ENCODE data around the gene IFNL3.

DNA sequence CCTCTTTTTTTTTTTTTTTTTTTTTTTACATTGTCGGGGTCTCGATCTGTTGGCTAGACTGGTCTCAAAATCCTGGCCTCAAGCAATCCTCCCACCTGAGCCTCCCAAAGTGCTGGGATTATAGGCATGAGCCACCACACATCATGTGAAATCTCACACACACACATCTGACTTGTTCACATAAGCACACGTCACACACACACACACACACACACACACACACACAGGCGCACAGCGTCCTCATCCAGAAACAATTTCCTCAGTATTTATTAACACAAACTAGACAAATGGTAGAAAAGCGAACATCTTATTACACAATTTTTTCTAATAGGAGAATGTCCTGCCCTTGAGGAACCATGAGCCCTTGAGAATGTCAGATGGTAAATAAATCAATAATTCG, 35.6 kb downstream of the IFNL3 start:
- TF ChIP-seq, protein P1, sequence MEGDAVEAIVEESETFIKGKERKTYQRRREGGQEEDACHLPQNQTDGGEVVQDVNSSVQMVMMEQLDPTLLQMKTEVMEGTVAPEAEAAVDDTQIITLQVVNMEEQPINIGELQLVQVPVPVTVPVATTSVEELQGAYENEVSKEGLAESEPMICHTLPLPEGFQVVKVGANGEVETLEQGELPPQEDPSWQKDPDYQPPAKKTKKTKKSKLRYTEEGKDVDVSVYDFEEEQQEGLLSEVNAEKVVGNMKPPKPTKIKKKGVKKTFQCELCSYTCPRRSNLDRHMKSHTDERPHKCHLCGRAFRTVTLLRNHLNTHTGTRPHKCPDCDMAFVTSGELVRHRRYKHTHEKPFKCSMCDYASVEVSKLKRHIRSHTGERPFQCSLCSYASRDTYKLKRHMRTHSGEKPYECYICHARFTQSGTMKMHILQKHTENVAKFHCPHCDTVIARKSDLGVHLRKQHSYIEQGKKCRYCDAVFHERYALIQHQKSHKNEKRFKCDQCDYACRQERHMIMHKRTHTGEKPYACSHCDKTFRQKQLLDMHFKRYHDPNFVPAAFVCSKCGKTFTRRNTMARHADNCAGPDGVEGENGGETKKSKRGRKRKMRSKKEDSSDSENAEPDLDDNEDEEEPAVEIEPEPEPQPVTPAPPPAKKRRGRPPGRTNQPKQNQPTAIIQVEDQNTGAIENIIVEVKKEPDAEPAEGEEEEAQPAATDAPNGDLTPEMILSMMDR (conservative IDR thresholded peaks at IDR 0.05): no peak
- no peak for TF ChIP-seq EZH2 (IDR thresholded peaks at IDR 0.05; ENCODE audit: low read depth)

Data from PC-9 (cell line).